Muscle layer of duodenum (tissue), 2 donors: ENCODE results near the gene RAB1A.

Experiments used
- H3K27ac ChIP-seq: one replicate; pipeline ENCODE4 v1.7.0; 2013; ENCODE audit warnings: mild to moderate bottlenecking, low read length
- H3K27me3 ChIP-seq: one replicate; pipeline ENCODE4 v1.7.0; 2013; ENCODE audit warnings: low read depth, mild to moderate bottlenecking, control low read depth, low read length
- H3K36me3 ChIP-seq, 2 donors: one replicate each; pipeline ENCODE4 v1.7.0; 2013; ENCODE audit warnings: low read length in 2 of 2, control low read depth in 1 of 2, mild to moderate bottlenecking in 1 of 2; ENCODE audit not compliant: insufficient read depth in 2 of 2, control insufficient read depth in 1 of 2
- H3K4me1 ChIP-seq, 2 donors: one replicate each; pipeline ENCODE4 v1.7.0; 2013; ENCODE audit warnings: low read length in 2 of 2, mild to moderate bottlenecking in 2 of 2, control low read depth in 1 of 2, moderate library complexity in 1 of 2; ENCODE audit not compliant: insufficient read depth in 2 of 2, control insufficient read depth in 1 of 2
- H3K4me3 ChIP-seq, 2 donors: one replicate each; pipeline ENCODE4 v1.7.0; 2013; ENCODE audit warnings: low read length in 2 of 2, low read depth in 1 of 2, mild to moderate bottlenecking in 1 of 2
- H3K9me3 ChIP-seq, 2 donors: one replicate each; pipeline ENCODE4 v1.7.0; 2013; ENCODE audit warnings: low read length in 2 of 2, control low read depth in 1 of 2, mild to moderate bottlenecking in 1 of 2; ENCODE audit not compliant: control insufficient read depth in 1 of 2
- donor health status: healthy.

Gene RAB1A

DNA sequence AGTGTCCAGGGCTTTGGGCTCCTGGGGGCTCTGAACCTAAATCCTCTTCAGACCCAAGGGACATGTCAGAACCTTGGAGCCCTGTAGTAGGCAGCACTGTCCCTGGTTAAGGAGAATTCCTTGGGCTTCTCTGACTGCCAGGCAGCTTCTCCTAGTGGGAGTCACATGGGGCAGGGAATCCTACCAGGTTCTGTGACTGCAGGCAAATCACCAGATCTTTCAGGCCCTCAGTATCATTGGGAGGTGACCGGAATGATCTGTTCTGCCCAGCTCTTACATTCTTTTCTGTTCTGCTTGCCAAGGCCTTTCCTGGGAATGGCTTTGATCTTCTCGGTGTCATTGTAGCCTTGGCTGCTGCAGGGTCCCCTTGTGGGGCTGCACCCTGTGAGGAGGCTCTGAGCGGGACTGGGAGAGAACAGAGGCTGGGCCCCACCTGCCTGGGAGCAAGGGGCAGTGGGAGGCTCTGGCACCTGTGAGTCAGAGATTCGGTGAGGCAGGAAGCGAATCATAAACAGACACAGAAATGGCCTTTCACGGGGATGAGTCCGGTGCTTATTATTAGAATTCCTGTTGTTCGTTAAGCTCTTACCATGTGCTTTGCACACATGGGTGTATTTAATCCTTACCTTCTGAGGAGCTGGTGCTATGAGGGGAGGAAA, 59.6 kb downstream of the RAB1A start:
- Histone ChIP-seq H3K9me3 (no peaks in the 10 kb centered on the region), H3K27me3 (no peaks in the 10 kb centered on the region), H3K27ac (peak overlapping the region; percentile 85), H3K4me1 (peaks cover 19 to 42% of the 10 kb centered on the region in 2 donors), H3K36me3 (peaks cover 34 to 40% of the 10 kb centered on the region in 2 donors), H3K4me3 (no peak overlapping the region)

DNA sequence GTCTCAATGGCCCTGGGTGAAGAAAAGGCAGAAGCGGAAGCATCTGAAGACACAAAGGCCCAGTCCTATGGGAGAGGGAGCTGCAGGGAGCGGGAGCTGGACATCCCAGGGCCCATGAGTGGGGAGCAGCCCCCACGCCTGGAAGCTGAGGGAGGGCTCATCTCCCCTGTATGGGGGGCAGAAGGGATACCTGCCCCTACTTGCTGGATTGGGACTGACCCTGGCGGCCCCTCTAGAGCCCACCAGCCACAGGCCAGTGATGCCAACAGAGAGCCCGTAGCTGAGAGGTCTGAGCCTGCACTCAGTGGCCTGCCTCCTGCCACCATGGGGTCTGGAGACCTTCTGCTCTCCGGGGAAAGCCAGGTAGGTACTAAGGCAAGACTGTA, 60.5 kb downstream of the RAB1A start:
- H3K27me3 ChIP-seq, result no peaks in the 10 kb centered on the region
- H3K36me3 ChIP-seq, result peaks cover 34 to 40% of the 10 kb centered on the region in 2 donors
- H3K4me3 ChIP-seq, result no peak overlapping the region
- H3K9me3 ChIP-seq, result no peaks in the 10 kb centered on the region
- H3K27ac ChIP-seq, result peak overlapping the region; percentile 85
- peaks cover 28 to 42% of the 10 kb centered on the region in 2 donors for H3K4me1 ChIP-seq

DNA sequence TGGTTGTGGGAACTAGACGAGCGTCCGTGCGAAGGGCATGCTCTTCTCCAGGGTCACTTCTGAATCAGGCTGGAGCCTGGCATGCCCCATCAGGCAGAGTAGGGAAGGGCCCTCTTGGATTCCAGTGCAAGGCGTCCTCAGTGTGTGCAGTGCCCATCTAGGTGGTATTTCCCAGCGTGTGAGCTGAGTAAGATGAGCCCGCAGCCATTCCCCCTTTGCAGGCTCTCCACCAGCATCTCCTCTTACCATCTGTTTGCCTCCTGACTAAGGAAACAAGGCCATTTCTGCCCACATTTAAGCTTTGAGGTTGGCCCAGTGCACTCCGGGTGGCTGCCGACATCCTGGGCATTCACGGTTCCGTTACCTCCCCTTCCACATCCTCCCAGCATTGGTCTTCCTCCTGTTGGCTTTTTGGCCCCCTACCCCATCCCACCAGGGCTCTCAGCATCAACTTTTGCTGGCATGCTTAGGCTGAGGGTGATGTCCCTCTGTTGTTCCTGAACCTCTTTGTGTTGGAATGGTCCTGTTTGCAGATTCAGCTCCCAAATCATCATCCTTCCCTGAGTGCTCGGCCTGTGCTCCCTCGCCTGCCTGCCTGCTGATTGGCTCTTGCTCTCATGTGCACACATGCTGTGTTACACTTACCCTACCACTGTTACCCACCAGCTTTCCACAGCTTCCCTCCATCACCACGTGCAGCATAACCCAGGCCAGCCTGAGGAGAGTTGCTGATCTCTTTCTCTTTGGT, 61.9 kb downstream of the RAB1A start:
- no peaks in the 10 kb centered on the region for H3K27me3 ChIP-seq
- peaks cover 28 to 49% of the 10 kb centered on the region in 2 donors for H3K4me1 ChIP-seq
- no peaks in the 10 kb centered on the region for H3K9me3 ChIP-seq
- H3K36me3 ChIP-seq, result peaks cover 22 to 26% of the 10 kb centered on the region in 2 donors
- H3K4me3 ChIP-seq, result no peak overlapping the region
- H3K27ac ChIP-seq, result no peak overlapping the region

DNA sequence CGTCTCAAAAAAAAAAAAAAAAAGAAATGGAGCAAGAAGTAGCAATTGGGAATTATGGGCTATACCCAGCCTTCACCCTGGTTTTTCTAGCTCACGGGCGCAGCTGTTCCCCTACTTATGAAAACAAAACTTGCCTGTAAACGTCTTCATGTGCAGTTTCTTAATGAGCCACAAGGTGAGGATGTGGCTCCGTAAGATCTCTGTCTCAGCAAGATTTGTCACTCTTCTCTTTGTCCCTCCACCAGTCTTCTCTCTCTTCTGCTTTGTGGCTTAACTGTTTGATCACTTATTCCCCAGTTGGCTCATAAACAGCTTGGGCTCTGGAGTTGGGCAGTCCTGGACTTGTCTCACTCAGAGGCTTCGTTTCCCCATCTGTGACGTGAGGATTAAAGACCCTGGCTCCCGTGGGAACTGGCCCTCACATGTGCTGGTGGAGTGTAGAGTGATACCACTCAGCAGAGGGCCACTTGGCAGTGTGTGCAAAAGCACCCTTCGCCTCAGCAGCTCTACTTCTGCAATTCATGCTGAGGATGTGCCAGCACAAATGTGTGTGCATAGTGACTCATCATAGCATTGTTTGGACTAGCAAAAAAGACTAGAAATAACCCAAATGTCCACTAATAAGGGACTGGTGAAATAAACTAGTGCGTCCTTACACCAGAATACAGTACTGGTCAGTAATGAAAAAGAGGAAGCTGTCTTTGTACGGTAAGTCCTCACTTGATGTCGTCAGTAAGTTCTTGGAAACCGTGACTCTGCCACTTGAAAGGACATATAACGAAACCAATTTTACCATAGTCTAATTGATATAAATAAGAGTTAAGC, 65.0 kb downstream of the RAB1A start:
- peak overlapping the region; percentile 76 for H3K27ac ChIP-seq
- H3K9me3 ChIP-seq, result no peaks in the 10 kb centered on the region
- peaks cover 19 to 60% of the 10 kb centered on the region in 2 donors for H3K4me1 ChIP-seq
- H3K27me3 ChIP-seq, result no peaks in the 10 kb centered on the region
- no peak overlapping the region for H3K4me3 ChIP-seq
- no peaks in the 10 kb centered on the region for H3K36me3 ChIP-seq

DNA sequence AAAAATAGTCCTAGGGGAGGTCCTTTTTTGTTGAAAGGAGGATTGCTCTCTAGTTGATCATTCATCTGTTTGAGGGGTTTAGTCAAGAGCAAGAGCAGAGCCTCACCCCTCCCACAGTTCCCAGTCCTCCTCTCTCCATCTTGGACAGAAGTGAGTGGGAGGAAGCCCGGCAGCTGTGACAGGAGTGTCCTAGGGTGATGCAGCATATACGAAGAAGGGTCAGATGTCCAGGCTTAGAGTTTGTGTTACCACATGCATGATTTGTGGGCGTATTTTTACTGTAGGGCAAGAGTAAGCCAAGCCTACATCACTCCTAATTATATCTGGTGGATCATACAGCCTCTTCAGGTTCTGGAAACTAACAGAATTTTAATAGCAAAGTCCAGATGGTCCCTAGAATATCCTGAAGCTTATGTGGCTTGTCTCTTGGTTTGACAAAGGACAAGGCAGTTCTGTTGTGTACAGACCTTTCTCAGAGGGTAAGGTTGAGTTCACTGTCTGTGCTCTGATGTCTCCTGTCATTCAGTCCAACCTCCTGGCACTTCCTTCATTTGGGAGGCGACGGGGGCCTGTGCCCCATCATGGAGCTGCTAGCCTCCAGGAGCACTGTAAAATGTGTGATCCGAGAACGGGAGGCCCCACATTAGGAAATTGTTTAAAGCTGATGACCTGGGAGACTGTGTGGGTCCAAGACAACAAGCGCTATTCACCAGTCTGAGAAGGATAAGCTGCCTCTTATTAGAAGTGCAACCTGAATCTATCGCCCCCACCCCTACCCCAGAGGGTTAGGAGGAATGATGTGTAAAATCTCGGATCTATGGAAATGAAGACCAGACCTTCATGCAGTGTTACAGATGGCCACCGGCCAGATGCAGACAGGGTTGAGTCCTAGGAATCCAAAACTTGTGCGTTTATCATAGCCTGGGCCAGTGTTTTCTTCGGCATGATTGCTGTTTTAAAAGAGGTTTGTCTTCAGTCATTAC, 66.8 kb downstream of the RAB1A start:
- no peak overlapping the region for H3K27ac ChIP-seq
- H3K9me3 ChIP-seq, result no peaks in the 10 kb centered on the region
- H3K27me3 ChIP-seq, result no peaks in the 10 kb centered on the region
- H3K4me3 ChIP-seq, result peak overlapping the region in 1 of 2 donors; percentile 8
- H3K4me1 ChIP-seq, result peaks cover 18 to 65% of the 10 kb centered on the region in 2 donors
- H3K36me3 ChIP-seq, result no peaks in the 10 kb centered on the region

DNA sequence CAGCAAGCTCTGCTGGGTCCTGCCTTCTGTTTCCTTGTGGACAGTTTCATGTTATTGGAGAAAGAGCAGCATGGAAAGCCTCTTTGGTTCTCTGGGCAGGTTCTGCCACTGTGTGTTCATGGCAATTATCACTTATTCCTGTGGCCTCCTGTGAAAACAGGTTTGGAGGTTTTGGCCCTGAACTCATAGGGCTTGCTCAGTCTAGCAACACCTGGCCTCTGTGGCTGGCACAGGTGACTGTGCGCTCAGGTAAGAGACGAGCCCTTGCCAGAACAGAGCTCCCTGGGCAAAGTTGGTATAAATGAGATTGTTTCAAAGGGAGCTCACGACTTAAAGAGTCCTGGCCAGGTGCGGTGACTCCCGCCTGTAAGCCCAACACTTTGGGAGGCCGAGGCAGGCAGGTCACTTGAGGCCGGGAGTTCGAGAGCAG, 68.0 kb downstream of the RAB1A start:
- H3K36me3 ChIP-seq, result no peaks in the 10 kb centered on the region
- no peaks in the 10 kb centered on the region for H3K27me3 ChIP-seq
- H3K4me3 ChIP-seq, result no peak overlapping the region
- no peaks in the 10 kb centered on the region for H3K9me3 ChIP-seq
- no peak overlapping the region for H3K27ac ChIP-seq
- peaks cover 25 to 74% of the 10 kb centered on the region in 2 donors for H3K4me1 ChIP-seq

DNA sequence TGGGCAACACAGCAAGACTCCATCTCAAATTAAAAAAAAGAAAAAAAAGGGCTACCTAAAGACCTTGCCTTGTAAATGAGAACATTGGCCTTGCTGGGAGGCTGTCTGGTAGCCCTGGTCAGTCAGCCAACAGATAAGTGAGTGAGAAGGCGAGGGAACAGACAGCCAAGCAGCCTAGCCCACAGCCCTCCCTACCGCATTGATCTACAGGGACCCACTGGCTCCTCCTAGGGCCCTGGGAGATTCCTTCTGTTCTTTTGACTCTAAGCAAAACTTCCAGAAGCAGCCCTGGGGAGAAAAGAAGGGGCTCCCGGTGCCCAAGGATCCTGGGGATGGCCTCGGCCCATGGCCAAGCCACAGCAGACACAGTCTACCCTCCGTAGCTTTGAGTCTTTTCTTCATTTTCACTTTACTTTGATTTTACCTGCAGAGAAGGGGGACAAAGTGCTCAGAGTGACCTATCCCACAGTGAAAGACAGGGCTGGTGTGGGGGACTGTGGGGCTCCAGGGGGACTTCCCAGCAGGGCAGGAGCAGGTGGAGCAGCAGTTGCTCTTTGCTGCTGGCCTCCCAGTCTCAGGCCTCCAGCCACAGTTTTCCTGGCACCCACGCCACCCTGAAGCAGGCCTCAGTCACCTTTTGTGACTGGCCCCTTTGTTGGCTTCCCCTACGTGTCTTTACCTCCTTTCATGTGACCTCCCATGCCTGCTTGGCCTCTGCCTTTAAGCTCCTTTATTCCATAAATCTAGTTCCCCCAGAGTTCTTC, 68.6 kb downstream of the RAB1A start:
- Histone ChIP-seq H3K9me3 (no peaks in the 10 kb centered on the region), H3K27me3 (no peaks in the 10 kb centered on the region), H3K36me3 (no peaks in the 10 kb centered on the region), H3K4me1 (peaks cover 25 to 74% of the 10 kb centered on the region in 2 donors), H3K27ac (no peak overlapping the region), H3K4me3 (no peak overlapping the region)

DNA sequence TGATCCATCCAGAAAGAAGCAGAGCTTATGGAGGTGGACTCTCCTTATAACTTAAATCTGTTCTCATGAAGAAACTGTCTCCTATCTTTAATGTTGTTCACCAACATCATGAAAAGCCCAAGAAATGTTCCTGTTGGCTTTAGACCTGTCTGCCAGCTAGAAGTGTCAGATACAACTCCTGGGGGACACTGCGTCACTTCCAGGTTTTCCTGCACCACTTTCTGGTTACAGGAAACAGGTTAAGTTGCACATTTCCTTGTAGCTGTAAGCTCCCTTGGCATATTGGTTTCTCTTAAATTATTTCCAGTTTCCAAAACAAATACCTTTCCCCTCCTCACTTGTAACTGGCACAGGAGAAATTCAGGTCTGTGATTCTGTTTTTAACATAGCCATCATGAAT, 70.8 kb downstream of the RAB1A start:
- Histone ChIP-seq H3K9me3 (no peaks in the 10 kb centered on the region), H3K27me3 (no peaks in the 10 kb centered on the region), H3K27ac (peak overlapping the region; percentile 11), H3K36me3 (no peaks in the 10 kb centered on the region), H3K4me3 (no peak overlapping the region), H3K4me1 (peaks cover 12 to 54% of the 10 kb centered on the region in 2 donors)

DNA sequence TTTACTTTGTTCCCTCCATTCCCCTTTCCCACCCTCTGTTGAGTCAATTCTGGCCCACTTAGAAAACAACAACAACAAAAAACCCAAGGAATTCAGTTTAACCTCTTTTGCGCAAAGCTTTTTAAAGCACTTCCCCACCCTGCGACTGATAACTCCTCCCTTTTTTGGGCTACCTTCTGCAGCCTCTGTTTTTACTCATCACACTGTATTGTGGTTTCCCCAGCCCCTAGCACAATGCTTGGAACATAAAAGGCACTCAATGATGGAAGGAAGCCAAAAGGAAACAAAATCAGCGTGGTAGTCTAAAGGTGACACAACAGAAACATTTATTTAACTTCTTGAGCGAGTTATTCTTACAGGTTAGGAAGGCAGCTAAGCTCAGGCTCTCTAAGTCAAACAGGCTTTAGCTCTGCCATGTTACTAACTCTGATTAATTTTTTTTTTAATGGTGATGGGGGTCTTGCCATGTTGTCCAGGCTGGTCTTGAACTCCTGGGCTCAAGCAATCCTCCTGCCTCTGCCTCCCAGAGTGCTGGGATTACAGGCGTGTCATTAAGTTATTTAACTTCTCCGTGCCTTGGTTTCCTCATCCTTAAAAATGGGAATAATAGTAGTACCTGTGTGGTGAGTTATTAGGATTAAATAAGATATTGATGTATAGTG, 72.4 kb downstream of the RAB1A start:
- Histone ChIP-seq H3K4me3 (peak overlapping the region; percentile 87 to 92), H3K27ac (peak overlapping the region; percentile 70), H3K27me3 (no peaks in the 10 kb centered on the region), H3K36me3 (no peaks in the 10 kb centered on the region), H3K4me1 (peaks cover 12 to 39% of the 10 kb centered on the region in 2 donors), H3K9me3 (no peaks in the 10 kb centered on the region)

DNA sequence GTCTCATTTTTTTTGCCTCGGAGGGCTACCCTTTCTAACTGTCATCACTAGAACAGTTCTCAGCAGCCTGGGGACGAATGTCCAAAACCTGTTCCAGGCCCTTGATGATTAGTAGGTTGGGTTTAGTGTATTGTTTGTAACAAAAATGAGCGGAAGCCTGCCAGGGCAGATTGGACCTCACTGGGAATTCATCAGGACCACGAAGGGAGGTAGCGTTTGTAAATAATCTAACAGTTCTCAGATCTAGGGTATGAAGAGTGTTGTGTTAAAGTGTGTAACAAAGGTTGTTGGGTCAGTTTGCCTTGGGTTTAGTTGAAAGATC, 72.9 kb downstream of the RAB1A start:
- Histone ChIP-seq H3K4me1 (peaks cover 12 to 35% of the 10 kb centered on the region in 2 donors), H3K9me3 (no peaks in the 10 kb centered on the region), H3K27ac (peak overlapping the region; percentile 70), H3K4me3 (peak overlapping the region; percentile 87 to 92), H3K36me3 (no peaks in the 10 kb centered on the region), H3K27me3 (no peaks in the 10 kb centered on the region)
